CD14-positive monocyte (primary cell): ENCODE measurements around the gene MRPS5. TPM values are rescaled to one million over a fixed set of nuclear protein-coding genes. Genes with fewer than 3 reads are reported as not detected.

Experiments used
- DNase-seq, 3 donors: peaks; one replicate each; pipeline ENCODE4 v3.0.0-alpha.2; 2011 to 2022
- H2AFZ ChIP-seq: 2 replicates; pipeline ENCODE4 v1.6.0; 2012; ENCODE audit warnings: mild to moderate bottlenecking, low read depth, low read length, inconsistent platforms; ENCODE audit not compliant: insufficient read depth, poor library complexity, severe bottlenecking
- H3K27ac ChIP-seq, 2 donors: 1 replicate in 1 of 2; 2 replicates in 1 of 2; pipeline ENCODE4 v1.5.1; 2012 to 2013; ENCODE audit warnings: low read length in 2 of 2, control low read depth in 1 of 2, inconsistent platforms in 1 of 2, low read depth in 1 of 2, mild to moderate bottlenecking in 1 of 2
- H3K27me3 ChIP-seq, 2 donors: one replicate each; pipeline versions ENCODE4 v1.6.0 to v1.6.1; 2011 to 2013; ENCODE audit warnings: low read length in 2 of 2; ENCODE audit not compliant: control insufficient read depth in 2 of 2, insufficient read depth in 2 of 2
- H3K36me3 ChIP-seq, 2 donors: replicated peaks in 1 of 2; 1 replicate in 1 of 2; 2 replicates in 1 of 2; pipeline versions ENCODE4 v1.5.1 to v1.6.1; 2012 to 2013; ENCODE audit warnings: low read length in 2 of 2, control low read depth in 1 of 2, inconsistent platforms in 1 of 2, mild to moderate bottlenecking in 1 of 2; ENCODE audit not compliant: insufficient read depth in 2 of 2, control insufficient read depth in 1 of 2
- H3K4me1 ChIP-seq, 2 donors: 1 replicate in 1 of 2; 2 replicates in 1 of 2; pipeline versions ENCODE4 v1.5.1 to v1.6.1; 2012 to 2013; ENCODE audit warnings: low read length in 2 of 2, control low read depth in 1 of 2, inconsistent platforms in 1 of 2, mild to moderate bottlenecking in 1 of 2, moderate library complexity in 1 of 2; ENCODE audit not compliant: insufficient read depth in 2 of 2, control insufficient read depth in 1 of 2
- H3K4me2 ChIP-seq: replicated peaks from 2 replicates; pipeline ENCODE3; 2012; ENCODE audit warnings: low read length, moderate library complexity, mild to moderate bottlenecking; ENCODE audit not compliant: poor library complexity, severe bottlenecking; ENCODE audit errors: extremely low read depth
- H3K4me3 ChIP-seq, 3 experiments: fragments of 200-600 bp in 1 of 3; sonication (generic) in 1 of 3; replicated peaks in 1 of 3; 1 replicate in 2 of 3; 2 replicates in 1 of 3; pipeline ENCODE4 v1.5.1; 2011 to 2013; ENCODE audit warnings: low read length in 3 of 3, mild to moderate bottlenecking in 3 of 3, control low read depth in 2 of 3, low read depth in 2 of 3, inconsistent platforms in 1 of 3, moderate library complexity in 1 of 3
- H3K79me2 ChIP-seq: 2 replicates; pipeline ENCODE4 v1.6.0; 2012; ENCODE audit warnings: mild to moderate bottlenecking, control low read depth, inconsistent platforms, low read length, moderate library complexity; ENCODE audit not compliant: insufficient read depth
- H3K9ac ChIP-seq: 2 replicates; pipeline ENCODE4 v1.6.0; 2017; ENCODE audit warnings: low read length, mild to moderate bottlenecking; ENCODE audit not compliant: insufficient read depth, poor library complexity, severe bottlenecking
- H3K9me3 ChIP-seq, 2 donors: replicated peaks in 1 of 2; 1 replicate in 1 of 2; 2 replicates in 1 of 2; pipeline versions ENCODE4 v1.5.1 to v1.6.1; 2012 to 2013; ENCODE audit warnings: low read length in 2 of 2, control low read depth in 1 of 2; ENCODE audit not compliant: control insufficient read depth in 1 of 2, insufficient read depth in 1 of 2
- H4K20me1 ChIP-seq: 2 replicates; pipeline ENCODE4 v1.6.0; 2012; ENCODE audit warnings: mild to moderate bottlenecking, low read length, control low read depth, moderate library complexity; ENCODE audit not compliant: insufficient read depth
- H3K27ac Mint-ChIP-seq, 7 donors: one replicate each; pipeline ENCODE4 v1.8.0; 2020; ENCODE audit warnings: mild to moderate bottlenecking in 7 of 7, mixed read lengths in 7 of 7, moderate library complexity in 6 of 7, inconsistent platforms in 2 of 7
- H3K27me3 Mint-ChIP-seq, 3 donors: one replicate each; pipeline ENCODE4 v1.8.0; 2021 to 2022; ENCODE audit warnings: low read depth in 3 of 3, mild to moderate bottlenecking in 3 of 3, mixed read lengths in 3 of 3, moderate library complexity in 3 of 3, inconsistent platforms in 1 of 3
- H3K36me3 Mint-ChIP-seq, 2 donors: one replicate each; pipeline ENCODE4 v1.8.0; 2020; ENCODE audit warnings: mixed read lengths in 2 of 2, inconsistent platforms in 1 of 2, mild to moderate bottlenecking in 1 of 2
- H3K4me1 Mint-ChIP-seq: one replicate; pipeline ENCODE4 v1.8.0; 2020; ENCODE audit warnings: mild to moderate bottlenecking, mixed read lengths
- H3K4me3 Mint-ChIP-seq, 2 donors: one replicate each; pipeline ENCODE4 v1.8.0; 2020; ENCODE audit warnings: mild to moderate bottlenecking in 2 of 2, mixed read lengths in 2 of 2, moderate library complexity in 1 of 2
- H3K9me3 Mint-ChIP-seq, 7 donors: one replicate each; pipeline ENCODE4 v1.8.0; 2020 to 2022; ENCODE audit warnings: mixed read lengths in 7 of 7, mild to moderate bottlenecking in 6 of 7, moderate library complexity in 6 of 7, inconsistent platforms in 2 of 7
- WGBS: methylation state at CpG from one replicate; pipeline ENCODE4 v1.1.5; 2013; ENCODE audit warnings: missing lambda C conversion rate; ENCODE audit not compliant: insufficient coverage; 5-methylcytosine and 5-hydroxymethylcytosine counted together
- intact Hi-C, 2 donors: fragments of 100-400 bp; cut with micrococcal nuclease; formaldehyde crosslinking; loops; one replicate each; pipeline versions ENCODE4 v1.15.0 to v1.15.1; 2023
- polyA minus RNA-seq: library from RNA; depleted of rRNA, polyadenylated mRNA; stranded (reverse); fragments of >200 nt; gene quantifications from 2 replicates; pipeline ENCODE4 v1.2.3, GENCODE V29; 2012
- polyA plus RNA-seq, 3 donors: library from polyadenylated mRNA; depleted of rRNA in 1 of 3; unstranded in 2 of 3; stranded (reverse) in 1 of 3; fragments of 300-500 nt in 2 of 3; fragments of >200 nt in 1 of 3; fragmentation: Illumina TruSeq in 2 of 3; gene quantifications; 1 replicate in 2 of 3; 2 replicates in 1 of 3; pipeline ENCODE4 v1.2.3, GENCODE V29; 2012 to 2021
- total RNA-seq, 12 experiments: library from RNA in 1 of 12; stranded (reverse) in 1 of 12; fragments of 120-200 nt in 1 of 12; gene quantifications; one replicate each; pipeline ENCODE4 v1.2.4 and lab custom pipeline; 2013 to 2026; ENCODE audit warnings: mixed read lengths in 6 of 12, inconsistent platforms in 1 of 12
- TF ChIP-seq, protein P1 (sequence below): fragments of 200-600 bp; IDR thresholded peaks from one replicate; pipeline ENCODE4 v1.8.0; 2022; ENCODE audit warnings: antibody characterized with exemption, mild to moderate bottlenecking

The MRPS5 gene
- 76.2 TPM for total RNA-seq (2013)
- polyA plus RNA-seq: 10 to 100 TPM; 30.9 to 41.6 (median 35.2) TPM
- 24.5 and 31.8 TPM in 2 replicates for polyA minus RNA-seq
- 1.3 to 8.4 (median 4.3) reads per million in 11 experiments for total RNA-seq (lab: John Stamatoyannopoulos, UW)

DNA sequence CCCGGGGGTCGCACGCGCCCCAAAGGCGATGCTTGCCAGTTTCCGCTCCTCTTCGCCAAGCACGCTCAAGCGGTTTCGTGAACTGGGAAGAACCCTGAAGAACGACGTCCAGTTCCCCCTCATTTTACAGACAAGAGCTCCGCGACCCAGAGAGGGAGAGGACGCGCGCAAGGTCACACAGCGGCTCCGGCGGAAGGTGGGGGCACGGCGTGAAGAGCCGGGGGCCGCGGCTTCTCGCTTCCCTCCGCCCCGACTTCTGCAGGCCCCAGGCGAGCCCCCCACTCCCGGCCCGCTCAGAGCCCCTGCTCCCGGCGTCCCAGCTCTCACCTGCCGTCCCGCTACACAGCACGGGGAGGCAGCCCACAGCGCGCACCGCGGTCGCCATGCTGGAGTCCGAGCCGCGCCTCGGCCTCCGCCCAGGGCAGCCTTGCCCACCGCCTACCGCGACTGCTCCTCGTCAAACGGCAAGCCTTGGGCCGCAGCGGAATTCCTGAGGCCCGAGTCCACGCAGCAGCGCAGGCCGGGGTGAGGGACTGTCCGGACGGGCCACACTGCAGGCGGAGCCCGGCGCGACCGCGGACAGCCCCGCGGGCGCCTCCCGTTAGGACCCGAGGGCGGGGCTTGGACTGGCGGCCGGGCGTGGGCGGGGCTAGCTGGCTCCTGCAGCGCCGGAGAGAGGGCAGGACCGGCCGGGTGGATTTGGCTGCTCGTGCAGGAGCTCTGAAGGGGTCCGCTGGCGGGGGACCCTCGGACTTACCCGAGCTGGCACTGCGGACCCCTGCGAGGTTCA, at the start of gene MRPS5:
Gene MRPS5, minus strand, starts transcription at position 402 of the 790 bp plus-strand sequence. Its CDS starts 17 bp downstream, at position 385.
- intact Hi-C loops: loop anchor here (2.0 to 5.0 kb wide), 2 partner anchors 43 to 46 kb away; partner anchors contain the start of gene ZNF2 (in 2 of the 2)
- peaks cover 41% of the 10 kb centered on the region for H3K4me1 Mint-ChIP-seq
- peak; percentile 58 to 60 (median 59) for DNase-seq
- Histone ChIP-seq H3K79me2 (peaks cover 42% of the 10 kb centered on the region), H2AFZ (peak within 1 kb of the TSS; percentile 88), H3K4me3 (peak within 1 kb of the TSS; percentile 85 to 96 (median 95)), H3K9ac (peak within 1 kb of the TSS; percentile 95), H3K27me3 (no peaks in the 10 kb centered on the region), H4K20me1 (peaks cover 24% of the 10 kb centered on the region), H3K36me3 (peaks cover 5 to 18% of the 10 kb centered on the region in 2 donors), H3K27ac (peak within 1 kb of the TSS; percentile 74 to 93), H3K9me3 (no peaks in the 10 kb centered on the region), H3K4me1 (peaks cover 23 to 37% of the 10 kb centered on the region in 2 donors), H3K4me2 (peak within 1 kb of the TSS; percentile 78)
- peaks cover 1 to 3% (median 1%) of the 10 kb centered on the region in 3 donors for H3K27me3 Mint-ChIP-seq
- TF ChIP-seq, protein P1, sequence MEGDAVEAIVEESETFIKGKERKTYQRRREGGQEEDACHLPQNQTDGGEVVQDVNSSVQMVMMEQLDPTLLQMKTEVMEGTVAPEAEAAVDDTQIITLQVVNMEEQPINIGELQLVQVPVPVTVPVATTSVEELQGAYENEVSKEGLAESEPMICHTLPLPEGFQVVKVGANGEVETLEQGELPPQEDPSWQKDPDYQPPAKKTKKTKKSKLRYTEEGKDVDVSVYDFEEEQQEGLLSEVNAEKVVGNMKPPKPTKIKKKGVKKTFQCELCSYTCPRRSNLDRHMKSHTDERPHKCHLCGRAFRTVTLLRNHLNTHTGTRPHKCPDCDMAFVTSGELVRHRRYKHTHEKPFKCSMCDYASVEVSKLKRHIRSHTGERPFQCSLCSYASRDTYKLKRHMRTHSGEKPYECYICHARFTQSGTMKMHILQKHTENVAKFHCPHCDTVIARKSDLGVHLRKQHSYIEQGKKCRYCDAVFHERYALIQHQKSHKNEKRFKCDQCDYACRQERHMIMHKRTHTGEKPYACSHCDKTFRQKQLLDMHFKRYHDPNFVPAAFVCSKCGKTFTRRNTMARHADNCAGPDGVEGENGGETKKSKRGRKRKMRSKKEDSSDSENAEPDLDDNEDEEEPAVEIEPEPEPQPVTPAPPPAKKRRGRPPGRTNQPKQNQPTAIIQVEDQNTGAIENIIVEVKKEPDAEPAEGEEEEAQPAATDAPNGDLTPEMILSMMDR: no peak
- peaks cover 0 to 7% (median 2%) of the 10 kb centered on the region in 7 donors for H3K9me3 Mint-ChIP-seq
- under 1% methylated on average over 80 of the region's 86 CpGs for WGBS
- peaks cover 12 to 16% of the 10 kb centered on the region in 2 donors for H3K36me3 Mint-ChIP-seq
- H3K27ac Mint-ChIP-seq: peak within 1 kb of the TSS; percentile 89 to 95 (median 93)
- peak within 1 kb of the TSS; percentile 94 to 97 for H3K4me3 Mint-ChIP-seq

DNA sequence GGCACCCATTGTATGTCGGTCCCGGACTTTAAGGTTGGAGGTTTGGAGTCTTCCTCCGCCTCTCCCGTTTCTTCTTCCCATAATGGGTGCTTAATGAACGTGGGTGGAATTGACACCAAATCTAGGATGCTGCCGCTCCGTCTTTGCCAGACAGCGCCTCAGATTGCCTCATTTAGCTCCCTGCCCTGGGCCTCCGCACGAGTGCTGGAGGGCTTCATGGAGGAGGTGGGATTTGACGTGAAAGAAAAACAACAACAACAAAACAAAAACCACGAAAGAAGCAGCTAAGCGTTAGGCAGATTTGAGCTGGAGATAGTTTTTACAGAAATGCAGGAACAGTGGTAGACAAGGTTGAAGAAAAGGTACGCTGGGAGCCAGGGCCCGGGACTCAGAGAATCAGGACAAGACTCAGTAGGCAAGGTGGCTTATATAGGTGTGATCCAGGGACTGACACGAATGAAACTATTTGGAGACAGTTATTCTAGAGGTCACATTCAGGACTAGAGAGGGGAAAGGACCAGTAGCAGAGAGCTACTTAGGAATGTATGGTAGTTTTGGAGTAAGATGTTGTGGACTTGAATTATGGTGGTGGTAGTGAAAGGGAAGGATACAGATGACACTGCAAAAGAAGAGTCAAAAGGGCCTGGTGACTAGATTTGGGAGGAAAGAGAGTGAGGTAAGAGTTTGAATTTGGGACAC, 44.6 kb upstream of the MRPS5 start:
- Mint-ChIP-seq H3K4me1 (peaks cover 15% of the 10 kb centered on the region), H3K4me3 (peak overlapping the region; percentile 99 to 100), H3K9me3 (peaks cover 3 to 27% (median 10%) of the 10 kb centered on the region in 7 donors), H3K27me3 (peaks cover 0 to 6% (median 0%) of the 10 kb centered on the region in 3 donors), H3K36me3 (no peaks in the 10 kb centered on the region), H3K27ac (peak overlapping the region; percentile 95 to 97 (median 97))
- DNase-seq: no peak
- peaks cover 14 to 16% of the 10 kb centered on the region in 2 donors for H3K4me1 ChIP-seq
- peaks cover 8% of the 10 kb centered on the region for H3K79me2 ChIP-seq
- peak overlapping the region; percentile 98 for H2AFZ ChIP-seq
- peak overlapping the region; percentile 78 to 97 (median 96) for H3K4me3 ChIP-seq
- H3K27me3 ChIP-seq: no peaks in the 10 kb centered on the region
- intact Hi-C loops: loop anchor here (5.0 kb wide), 3 partner anchors 41 to 236 kb away; partner anchors contain the start of genes ZNF892 (in 2 of the 2), FAHD2A (in 1 of the 2) and MRPS5 (in 1 of the 2)
- peaks cover 0 to 3% of the 10 kb centered on the region in 2 donors for H3K9me3 ChIP-seq
- peak overlapping the region; percentile 93 for H3K9ac ChIP-seq
- TF ChIP-seq, protein P1: no peak
- no peaks in the 10 kb centered on the region for H4K20me1 ChIP-seq
- H3K36me3 ChIP-seq: no peaks in the 10 kb centered on the region
- peak overlapping the region in 1 of 2 donors; percentile 99 for H3K27ac ChIP-seq
- WGBS: 48% methylated on average over 3 of the region's 16 CpGs
- peak overlapping the region; percentile 92 for H3K4me2 ChIP-seq
